GM19324 (cell line): ENCODE results near the gene NPAS3.

Experiments used
- ATAC-seq: cut with Tn5 transposase; IDR thresholded peaks from one replicate; pipeline ENCODE4 v1.9.1; 2021; ENCODE audit warnings: mild to moderate bottlenecking, moderate library complexity; ENCODE audit not compliant: unreplicated experiment, low FRiP score

Gene NPAS3

DNA sequence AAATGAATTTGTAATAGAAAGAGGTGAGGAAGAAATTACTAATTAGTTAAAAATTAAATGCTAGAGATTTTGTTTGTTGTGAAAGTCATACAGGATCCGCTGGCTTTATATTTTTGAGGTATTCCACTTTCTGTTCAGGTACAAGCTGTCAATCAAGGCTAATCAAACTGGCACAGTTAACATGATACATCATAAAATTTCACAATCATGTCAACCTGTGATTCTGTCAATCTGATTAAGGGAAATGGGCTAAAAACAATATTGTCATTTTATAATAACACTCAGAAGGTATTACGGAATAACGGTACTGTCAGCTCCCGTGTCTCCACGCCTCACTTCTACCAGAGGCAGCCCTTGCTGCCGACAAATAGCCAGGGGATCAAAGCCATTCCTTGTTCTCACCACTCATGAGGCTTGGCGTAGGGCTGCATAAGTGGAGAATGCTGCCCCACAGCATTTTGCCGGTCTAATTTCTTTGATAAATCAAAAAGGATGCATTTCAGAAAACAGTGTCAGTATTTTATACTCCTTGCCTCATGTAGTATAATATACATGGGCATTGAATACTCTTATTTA, 352.9 kb downstream of the NPAS3 start:
- ATAC-seq: no peak

DNA sequence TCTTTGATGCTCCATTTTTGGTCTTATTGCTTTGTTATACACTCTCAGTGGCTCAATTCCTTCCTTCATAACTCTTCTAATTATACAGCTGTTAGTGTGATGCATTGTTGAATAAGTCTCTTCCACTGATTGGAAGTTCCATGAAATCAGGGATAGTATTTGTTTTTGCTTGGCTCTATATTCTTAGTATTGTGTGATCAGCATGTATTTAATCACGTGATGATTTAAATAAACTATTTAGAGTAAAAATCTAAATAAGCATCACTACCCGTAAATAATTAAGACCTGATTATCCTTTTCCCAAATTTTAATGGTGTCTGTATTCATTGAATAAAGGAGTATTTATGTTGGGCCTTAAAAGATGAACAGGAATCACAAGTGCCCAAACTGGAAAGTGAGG, 355.7 kb downstream of the NPAS3 start:
- ATAC-seq: no peak

DNA sequence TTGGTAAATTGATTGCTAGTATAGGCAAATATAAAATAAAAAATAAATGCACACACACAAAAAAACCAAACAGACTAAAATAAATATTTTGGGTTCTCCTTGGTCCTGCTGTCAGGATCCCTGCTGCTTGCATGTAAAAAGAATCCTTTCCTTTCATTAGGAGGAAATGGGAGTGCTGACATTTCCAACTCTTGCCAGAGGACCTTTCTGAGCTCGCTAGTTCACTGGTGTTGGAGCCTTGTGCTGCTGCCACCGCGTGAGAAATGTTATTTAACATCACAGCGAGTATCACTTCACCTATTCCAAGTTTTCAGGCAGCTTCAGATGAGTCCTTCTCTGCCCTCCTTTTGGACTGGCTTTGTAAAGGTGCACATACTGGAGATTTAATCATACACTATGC, 358.9 kb downstream of the NPAS3 start:
- no peak for ATAC-seq

DNA sequence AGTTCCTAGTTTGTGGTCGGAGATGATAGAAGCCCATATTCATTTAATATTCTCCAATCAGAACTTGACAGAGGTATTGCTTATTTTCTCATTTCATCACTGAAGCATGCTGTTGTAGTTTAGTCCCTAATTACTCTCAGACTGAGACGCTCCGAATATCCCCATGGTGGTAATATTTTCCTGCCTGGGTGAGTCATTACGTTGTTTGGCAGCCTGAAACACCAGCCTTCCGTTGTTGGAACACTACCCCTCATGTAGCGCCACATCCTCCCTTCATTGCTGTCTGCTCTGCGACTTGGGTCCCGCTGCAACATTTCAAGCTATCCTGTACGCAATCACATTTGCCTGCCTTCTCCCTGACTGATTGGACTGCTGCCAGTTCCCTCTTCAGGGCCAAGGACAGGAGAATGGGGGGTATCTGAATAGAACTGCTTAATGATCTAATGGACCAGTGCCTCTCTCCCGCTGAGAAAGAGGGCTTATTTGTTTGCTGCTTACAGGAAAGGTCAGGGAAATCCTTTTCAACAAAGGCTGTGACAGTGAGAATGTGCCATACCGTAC, 369.1 kb downstream of the NPAS3 start:
- no peak for ATAC-seq

DNA sequence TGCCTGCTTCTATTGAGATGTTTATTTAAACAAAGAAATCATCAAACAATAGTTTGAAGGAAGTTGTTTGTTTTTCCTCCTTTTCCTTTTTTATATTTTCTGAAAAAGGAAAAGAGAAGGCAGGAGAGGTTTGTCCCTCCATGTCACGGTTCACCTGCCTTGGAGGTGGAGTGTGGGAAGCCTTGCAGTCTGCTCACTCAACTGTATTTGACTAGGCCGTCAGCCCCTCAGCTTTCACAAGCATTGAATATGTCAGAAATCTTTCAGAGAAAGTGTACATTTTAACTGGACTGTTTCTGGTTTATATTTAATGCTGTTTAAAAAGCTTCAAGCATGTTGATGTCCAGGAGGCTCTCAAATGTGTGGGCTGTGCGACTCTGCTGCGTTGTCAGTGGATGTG, 370.4 kb downstream of the NPAS3 start:
- ATAC-seq: no peak

DNA sequence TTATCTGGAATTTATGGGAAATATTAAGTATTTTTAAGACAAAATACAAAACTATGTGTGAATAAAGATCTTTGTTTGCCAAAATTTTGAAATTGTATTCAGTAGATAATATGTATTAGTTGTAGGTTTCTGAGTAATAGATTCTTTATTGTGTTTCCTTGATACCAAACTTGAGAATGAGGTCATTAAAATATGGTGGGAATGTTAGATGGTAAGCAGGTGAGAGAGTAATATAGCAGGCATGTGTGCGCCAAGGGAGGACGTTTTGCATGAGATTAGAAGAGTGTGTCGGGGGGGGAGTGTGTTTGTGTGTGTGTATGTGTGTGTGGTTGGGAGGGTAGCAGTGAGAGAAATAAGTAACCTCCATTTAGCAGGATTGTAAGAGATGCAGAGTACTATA, 376.5 kb downstream of the NPAS3 start:
- ATAC-seq: no peak

DNA sequence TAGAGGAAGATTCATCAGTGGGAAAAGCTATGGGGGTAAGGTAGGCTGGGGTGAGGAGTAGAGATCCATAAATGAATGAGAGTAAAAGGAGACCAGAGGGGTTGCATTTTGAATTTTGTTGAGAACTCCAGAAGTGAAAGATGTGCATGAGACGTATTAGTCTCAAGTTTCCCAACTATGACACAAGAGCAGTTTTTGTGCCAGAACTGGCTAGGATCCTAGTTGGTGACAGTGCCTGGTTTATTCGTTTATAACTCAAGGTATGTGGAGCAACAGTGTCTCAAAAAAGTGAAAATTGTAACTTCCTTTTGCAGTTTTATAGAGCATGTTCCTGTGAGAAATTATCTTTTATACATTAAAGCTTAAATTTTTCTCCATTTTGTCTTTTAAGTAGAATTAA, 377.0 kb downstream of the NPAS3 start:
- no peak for ATAC-seq

DNA sequence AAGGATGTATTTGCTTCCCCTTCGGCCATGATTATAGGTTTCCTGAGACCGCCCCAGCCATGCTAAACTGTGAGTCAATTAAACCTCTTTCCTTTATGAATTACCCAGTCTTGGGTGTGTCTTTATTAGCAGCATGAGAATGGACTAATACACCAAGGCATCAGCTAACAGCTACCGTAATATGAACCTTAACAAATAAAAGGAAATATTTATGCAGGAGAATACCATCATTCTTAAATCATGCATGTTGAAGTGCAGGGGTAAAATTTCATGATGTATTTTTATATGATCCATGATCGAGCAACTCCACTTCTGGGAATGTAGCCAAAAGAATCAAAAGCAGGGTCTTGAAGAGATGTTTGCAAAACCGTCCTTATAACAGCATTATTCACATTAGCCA, 379.0 kb downstream of the NPAS3 start:
- ATAC-seq: no peak

DNA sequence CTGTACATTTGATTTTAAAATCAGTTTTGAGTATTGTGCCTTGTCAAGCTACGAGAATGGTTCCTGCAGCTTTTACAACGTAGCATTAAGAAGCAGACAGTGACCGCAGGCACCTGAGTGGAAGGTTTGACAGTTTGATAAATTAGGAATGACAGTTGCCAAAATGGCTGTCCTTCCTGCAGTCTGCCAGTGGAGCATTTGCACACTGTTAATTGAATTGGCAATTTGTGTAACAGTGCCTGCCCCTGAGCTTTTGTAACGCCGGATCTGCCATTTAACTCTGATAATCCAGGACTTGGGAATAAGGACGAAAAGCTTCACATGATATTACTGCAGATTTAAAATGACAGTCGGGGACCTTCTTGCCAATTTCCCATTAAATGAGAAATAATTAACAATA, 385.3 kb downstream of the NPAS3 start:
- no peak for ATAC-seq

DNA sequence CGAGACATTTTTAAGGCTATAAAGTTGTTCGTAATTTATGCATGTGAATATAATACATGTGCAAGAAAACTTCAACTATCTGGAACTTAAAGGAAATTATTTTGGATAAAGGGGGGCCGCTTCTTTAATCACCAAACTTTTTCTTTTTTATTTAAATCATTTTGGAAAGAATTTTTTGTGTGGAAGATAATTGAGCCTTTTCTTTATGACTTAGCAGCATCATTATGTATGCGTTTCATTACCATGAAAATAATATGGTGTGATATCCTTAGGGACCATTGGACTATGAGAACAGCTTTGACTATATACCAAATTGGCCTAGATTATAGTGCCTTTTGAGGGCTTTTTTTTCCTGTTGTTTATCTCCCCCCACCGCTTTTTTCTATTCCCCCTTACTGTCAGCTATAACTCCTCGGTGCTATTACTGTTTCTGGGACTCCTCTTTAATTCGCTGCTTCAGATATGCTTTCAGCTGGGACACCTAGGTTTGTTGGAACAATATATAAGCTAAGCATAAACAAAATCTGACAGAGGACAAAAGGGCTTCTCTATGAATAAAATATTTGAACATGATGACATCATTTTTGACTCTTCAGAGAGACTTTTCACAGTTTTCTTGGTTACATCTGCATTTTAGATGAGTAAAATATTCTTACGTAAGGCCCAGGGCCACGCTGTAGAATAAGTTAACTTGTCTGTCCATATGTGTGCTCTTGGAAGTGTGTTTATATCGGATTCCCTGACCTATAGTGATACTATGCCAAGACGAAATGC, 392.7 kb downstream of the NPAS3 start:
- ATAC-seq: no peak

DNA sequence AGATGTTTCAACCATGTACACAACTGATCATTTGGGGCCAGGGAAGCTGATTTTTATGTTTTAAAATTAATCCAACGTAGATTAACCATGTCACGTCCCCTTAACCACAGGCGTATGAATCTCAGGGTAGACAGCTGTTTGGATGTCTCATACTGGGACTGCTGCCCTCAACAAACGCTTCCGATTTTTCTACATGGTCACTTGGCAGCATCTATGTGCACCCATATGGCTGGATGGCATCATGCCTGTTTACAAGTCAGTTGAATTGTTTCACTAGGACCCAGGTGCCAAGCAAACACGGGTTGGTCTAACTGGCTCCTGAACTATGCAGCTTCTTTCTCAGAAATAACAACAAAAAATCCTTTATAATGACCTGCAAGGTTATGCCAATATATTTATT, 393.8 kb downstream of the NPAS3 start:
- ATAC-seq: no peak

DNA sequence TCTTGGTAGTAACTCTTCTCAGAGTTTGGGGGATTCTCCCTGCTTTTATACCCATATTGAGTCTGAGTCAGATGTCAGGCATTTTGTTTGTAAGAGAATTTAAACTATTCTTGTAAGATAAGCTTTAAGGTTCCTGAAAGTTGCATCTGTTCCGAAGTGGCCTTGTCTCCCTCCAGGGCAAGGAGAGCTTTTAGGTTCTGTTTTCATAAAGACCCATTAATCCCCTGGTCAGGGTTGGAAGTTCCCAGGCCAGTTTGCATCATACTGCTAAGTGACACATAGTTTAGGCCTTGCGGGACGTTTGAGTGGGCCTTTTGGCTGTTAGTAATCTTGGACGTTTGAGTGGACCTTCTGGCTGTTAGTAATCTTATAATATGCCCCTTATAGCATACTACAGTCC, 396.7 kb downstream of the NPAS3 start:
- no peak for ATAC-seq

DNA sequence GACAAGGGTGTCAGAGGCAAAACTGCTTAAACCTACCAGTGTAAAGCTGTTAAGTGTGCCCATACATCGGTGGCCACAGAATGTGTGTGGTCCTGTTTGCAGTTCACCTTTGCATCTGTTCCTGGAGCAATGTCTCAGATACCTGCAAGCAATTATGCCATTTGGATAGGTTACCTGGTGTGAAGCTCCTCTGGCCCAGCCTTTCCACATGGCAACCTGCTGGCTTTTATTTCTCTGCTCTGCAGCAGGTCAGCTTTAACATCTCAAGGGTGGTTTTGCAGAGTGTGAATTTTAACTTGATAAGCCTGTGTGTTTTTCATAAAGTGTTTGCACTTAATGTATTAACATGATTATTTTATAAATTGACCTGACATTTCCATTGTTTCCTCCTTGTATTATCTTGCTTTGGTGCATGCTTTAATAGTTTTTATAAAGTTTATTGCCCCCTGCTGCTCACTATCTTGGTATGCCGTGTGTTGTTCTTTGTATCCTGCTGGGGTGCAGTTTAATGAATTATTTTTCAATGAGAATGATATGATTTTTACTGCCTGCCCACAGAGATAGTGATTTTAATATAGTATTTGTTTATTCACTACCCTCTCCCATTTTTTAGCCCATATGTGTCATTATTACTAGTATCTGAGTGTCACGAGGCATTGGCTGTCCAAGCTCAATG, 403.8 kb downstream of the NPAS3 start:
- no peak for ATAC-seq

DNA sequence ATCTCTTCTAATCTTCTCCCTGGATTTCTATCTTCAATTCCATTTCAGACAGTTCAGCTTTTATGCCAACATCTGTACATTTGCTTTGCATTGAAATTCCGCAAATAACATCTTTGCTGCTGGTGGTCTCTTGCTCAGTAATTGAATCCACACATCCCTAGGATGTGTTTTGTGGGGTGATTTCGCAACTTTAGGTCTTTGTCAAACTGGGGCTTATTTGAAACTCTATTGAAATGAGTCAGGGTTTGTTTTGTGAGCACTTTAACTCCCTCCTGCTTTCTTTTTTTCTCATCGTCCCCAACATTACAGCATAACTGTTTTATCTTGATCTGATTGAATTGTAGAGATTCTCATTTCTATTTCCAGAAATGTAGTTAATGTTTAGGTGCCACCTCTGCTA, 404.3 kb downstream of the NPAS3 start:
- no peak for ATAC-seq

DNA sequence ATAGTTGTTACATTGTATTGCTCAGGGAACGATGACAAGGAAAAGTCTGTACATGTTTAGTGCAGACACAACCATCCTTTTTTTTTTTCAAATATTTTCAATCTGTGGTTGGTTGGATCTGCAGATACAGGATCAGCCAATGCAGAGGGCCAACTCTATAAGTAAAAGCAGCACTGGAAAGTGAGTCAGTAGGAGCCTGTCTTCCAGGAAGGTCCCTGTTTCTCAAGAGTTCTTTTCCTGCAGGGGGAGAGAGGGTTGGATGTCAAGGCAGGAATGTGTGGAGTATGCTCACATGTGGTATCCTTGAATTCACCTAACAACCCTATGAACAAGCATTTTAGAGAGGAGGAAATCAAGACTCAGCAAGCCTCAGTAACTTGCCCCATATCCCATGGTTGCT, 409.1 kb downstream of the NPAS3 start:
- ATAC-seq: no peak

DNA sequence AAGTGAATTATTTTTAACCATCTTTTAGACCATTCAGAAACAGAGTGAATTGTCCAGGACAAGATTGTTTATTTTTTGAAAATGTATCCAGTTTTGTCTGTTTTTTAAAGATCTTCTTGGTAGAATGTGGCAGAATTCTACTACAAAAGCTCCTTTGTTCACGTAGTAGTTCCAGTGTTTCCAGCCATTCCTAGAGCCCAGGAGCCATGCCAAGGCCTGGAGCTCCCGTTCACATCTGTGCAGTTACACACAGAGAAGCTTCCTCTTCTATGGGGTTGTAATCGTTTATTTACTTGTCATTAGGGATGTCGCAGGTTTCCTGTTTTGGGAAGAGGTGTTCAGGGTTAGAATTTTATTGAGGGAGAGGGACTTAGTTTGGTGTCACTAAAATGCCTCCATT, 409.8 kb downstream of the NPAS3 start:
- ATAC-seq: no peak

DNA sequence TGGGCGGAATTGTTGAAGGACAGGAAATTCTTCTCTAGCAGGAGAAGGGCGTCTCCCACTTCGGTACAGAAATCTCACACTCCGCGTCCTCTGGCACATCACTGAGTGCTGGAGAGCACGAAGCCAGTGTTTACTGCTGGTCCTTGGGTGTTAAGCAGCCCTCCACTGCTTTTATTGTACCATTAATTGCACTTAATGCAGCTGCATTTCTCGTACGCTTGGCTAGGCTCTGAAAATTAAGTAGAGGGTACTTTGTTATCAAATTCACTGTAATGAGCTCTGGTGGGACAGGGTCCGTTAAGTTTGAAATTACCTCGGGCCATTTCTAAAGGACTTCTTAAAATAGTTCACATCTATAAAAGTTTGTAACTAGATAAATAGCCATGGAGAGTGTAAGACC, 411.2 kb downstream of the NPAS3 start:
- no peak for ATAC-seq

DNA sequence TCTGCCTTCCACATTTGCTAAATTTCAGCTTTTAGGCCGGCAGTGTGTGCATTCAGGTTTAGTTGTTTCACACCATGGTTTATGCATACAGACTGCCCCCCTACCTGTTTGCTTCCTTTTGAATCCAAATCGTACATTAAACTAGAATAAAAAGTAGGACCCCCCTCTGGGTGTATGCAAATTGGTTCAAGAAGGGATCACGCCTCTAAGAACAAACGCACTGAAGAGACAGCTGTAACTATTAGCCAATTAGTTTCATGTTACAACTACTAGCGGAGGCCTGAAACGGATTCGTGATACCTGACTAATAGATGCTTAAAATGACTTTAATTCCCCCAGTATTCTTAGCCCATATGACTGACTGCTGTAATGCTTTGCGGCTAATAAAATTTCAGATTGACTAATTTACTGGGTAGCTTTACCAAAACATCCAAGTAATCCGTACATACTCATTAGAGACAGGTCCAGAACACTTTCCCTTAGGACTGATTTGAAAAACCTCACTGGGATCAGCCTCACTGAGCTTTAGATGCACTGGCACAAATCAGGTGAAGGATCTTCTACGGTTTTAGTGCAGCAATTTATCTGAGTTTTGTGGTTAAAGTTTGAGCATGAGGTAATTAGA, 411.8 kb downstream of the NPAS3 start:
- ATAC-seq: no peak

DNA sequence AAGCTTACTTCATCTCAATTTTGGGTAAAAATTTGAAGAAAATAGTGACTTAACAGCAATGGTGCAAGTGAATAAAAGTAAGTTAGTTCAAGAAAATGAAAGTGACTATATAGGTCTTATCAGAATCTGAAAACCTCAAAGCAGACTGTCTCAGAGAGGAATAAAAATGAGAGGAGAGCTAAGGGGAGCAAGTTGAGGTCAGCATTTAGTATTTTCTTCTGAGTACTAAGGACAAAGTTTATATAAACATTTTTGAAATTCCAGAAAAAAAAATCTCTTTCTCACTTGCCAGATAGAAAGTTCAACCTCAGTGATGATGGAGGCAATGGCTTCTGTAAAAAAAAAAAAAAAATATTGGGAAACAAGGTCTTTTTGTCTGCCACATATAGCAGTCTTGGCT, 414.1 kb downstream of the NPAS3 start:
- no peak for ATAC-seq

DNA sequence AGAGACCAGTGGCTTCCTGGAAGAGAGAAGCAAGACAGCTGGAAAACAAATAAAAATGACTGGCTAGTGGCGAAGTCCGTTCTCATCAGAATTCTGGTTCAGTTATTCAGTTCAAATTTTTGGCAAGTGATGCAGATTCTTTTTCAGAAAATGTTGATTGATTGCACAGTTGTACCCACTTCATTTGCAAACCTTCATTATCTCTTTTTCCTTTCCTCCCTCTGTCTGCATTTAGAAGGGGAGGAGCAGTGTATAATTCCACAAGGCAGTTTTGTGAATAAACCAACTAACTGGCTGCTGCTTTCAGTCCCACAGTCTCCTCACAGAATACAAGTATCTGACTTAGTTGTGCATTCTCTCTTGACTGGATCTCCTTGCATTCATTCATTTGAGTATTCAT, 417.5 kb downstream of the NPAS3 start:
- no peak for ATAC-seq
